B cell (primary cell): ENCODE results near the gene FBXO9. TPM values are rescaled to one million over a fixed set of nuclear protein-coding genes. Genes with fewer than 3 reads are reported as not detected.

Experiments used
- ATAC-seq: fragments of 200-7000 bp; cut with Tn5 transposase; one replicate; pipeline ENCODE4 v1.10.0; 2021; ENCODE audit warnings: low read depth, mild to moderate bottlenecking, moderate number of reproducible peaks, moderate library complexity
- CTCF ChIA-PET: fragments of 350-600 bp; sonication (Branson Sonifier 250); formaldehyde crosslinking; loops from one replicate; lab custom pipeline; 2021; ENCODE audit warnings: antibody characterized with exemption, inconsistent platforms; lab: Charles Lee
- POLR2A ChIA-PET: fragments of 350-600 bp; sonication (Branson Sonifier 250); formaldehyde crosslinking; loops from one replicate; lab custom pipeline; 2021; ENCODE audit warnings: antibody characterized with exemption; lab: Charles Lee
- DNase-seq: peaks from one replicate; pipeline ENCODE4 v3.0.0; 2013
- H2AFZ ChIP-seq: 2 replicates; pipeline ENCODE4 v1.6.1; 2012; ENCODE audit warnings: mild to moderate bottlenecking, low read depth, low read length; ENCODE audit not compliant: insufficient read depth, poor library complexity, severe bottlenecking
- H3K27ac ChIP-seq, 2 donors: 1 replicate in 1 of 2; 2 replicates in 1 of 2; pipeline ENCODE4 v1.5.1; 2012 to 2013; ENCODE audit warnings: low read length in 2 of 2, mild to moderate bottlenecking in 2 of 2, moderate library complexity in 1 of 2
- H3K27me3 ChIP-seq, 4 experiments: fragments of 200-600 bp in 1 of 4; sonication (generic) in 1 of 4; replicated peaks in 1 of 4; 1 replicate in 2 of 4; 2 replicates in 2 of 4; pipeline versions ENCODE4 v1.6.1 to v1.7.0; 2013 to 2016; ENCODE audit warnings: low read length in 3 of 4, mild to moderate bottlenecking in 2 of 4, mixed read lengths in 1 of 4, moderate library complexity in 1 of 4; ENCODE audit not compliant: insufficient read depth in 4 of 4, control insufficient read depth in 3 of 4; ENCODE audit errors: control extremely low read depth in 1 of 4
- H3K36me3 ChIP-seq, 2 experiments: replicated peaks in 1 of 2; 1 replicate in 1 of 2; 2 replicates in 1 of 2; pipeline versions ENCODE4 v1.6.1 to v1.7.1; 2013; ENCODE audit warnings: low read length in 1 of 2; ENCODE audit not compliant: insufficient read depth in 2 of 2, control insufficient read depth in 1 of 2; ENCODE audit errors: control extremely low read depth in 1 of 2, extremely low read depth in 1 of 2
- H3K4me1 ChIP-seq, 2 donors: fragments of 200-600 bp in 1 of 2; sonication (generic) in 1 of 2; 1 replicate in 1 of 2; 2 replicates in 1 of 2; pipeline versions ENCODE4 v1.5.1 to v1.6.1; 2013 to 2017; ENCODE audit warnings: low read length in 2 of 2; ENCODE audit not compliant: control insufficient read depth in 2 of 2, insufficient read depth in 2 of 2
- H3K4me2 ChIP-seq: replicated peaks from 2 replicates; pipeline ENCODE3; 2012; ENCODE audit warnings: mild to moderate bottlenecking, low read depth, low read length; ENCODE audit not compliant: poor library complexity, severe bottlenecking
- H3K4me3 ChIP-seq, 5 experiments: fragments of 200-600 bp in 1 of 5; sonication (generic) in 1 of 5; 1 replicate in 3 of 5; 2 replicates in 2 of 5; pipeline versions ENCODE4 v1.5.1 to v1.7.0; 2011 to 2016; ENCODE audit warnings: low read length in 4 of 5, mild to moderate bottlenecking in 4 of 5, low read depth in 2 of 5, control low read depth in 1 of 5, moderate library complexity in 1 of 5; ENCODE audit not compliant: insufficient read depth in 1 of 5; ENCODE audit errors: control extremely low read depth in 1 of 5, extremely low read depth in 1 of 5
- H3K79me2 ChIP-seq: fragments of 200-600 bp; sonication (generic); one replicate; pipeline ENCODE4 v1.6.0; 2016; ENCODE audit warnings: low read length; ENCODE audit not compliant: control insufficient read depth, insufficient read depth
- H3K9ac ChIP-seq: fragments of 200-600 bp; sonication (generic); 2 replicates; pipeline ENCODE4 v1.6.1; 2017; ENCODE audit warnings: mild to moderate bottlenecking, low read length, moderate library complexity
- H3K9me3 ChIP-seq, 3 donors: one replicate each; pipeline versions ENCODE4 v1.6.1 to v1.7.1; 2013; ENCODE audit warnings: low read length in 2 of 3; ENCODE audit not compliant: control insufficient read depth in 2 of 3, insufficient read depth in 1 of 3; ENCODE audit errors: control extremely low read depth in 1 of 3
- H4K20me1 ChIP-seq: 2 replicates; pipeline ENCODE4 v1.6.0; 2012; ENCODE audit warnings: mild to moderate bottlenecking, low read length; ENCODE audit not compliant: insufficient read depth, control insufficient read depth, poor library complexity, severe bottlenecking
- H3K27ac Mint-ChIP-seq: one replicate; pipeline ENCODE4 v1.8.0; 2021; ENCODE audit warnings: mixed read lengths
- H3K27me3 Mint-ChIP-seq: one replicate; pipeline ENCODE4 v1.8.0; 2021; ENCODE audit warnings: mixed read lengths
- H3K4me1 Mint-ChIP-seq: one replicate; pipeline ENCODE4 v1.8.0; 2021; ENCODE audit warnings: mixed read lengths
- H3K4me3 Mint-ChIP-seq: one replicate; pipeline ENCODE4 v1.8.0; 2021; ENCODE audit warnings: mixed read lengths
- H3K9me3 Mint-ChIP-seq: one replicate; pipeline ENCODE4 v1.8.0; 2022; ENCODE audit warnings: mixed read lengths; ENCODE audit not compliant: insufficient read depth
- EZH2 ChIP-seq: IDR thresholded peaks from 2 replicates; pipeline ENCODE4 v1.6.1; 2012; ENCODE audit warnings: borderline replicate concordance, low read depth, mild to moderate bottlenecking, moderate library complexity, low read length; ENCODE audit not compliant: insufficient read depth, poor library complexity, severe bottlenecking
- WGBS: methylation state at CpG from one replicate; pipeline ENCODE4 v1.1.5; 2013; ENCODE audit warnings: missing lambda C conversion rate; ENCODE audit not compliant: insufficient coverage; 5-methylcytosine and 5-hydroxymethylcytosine counted together
- intact Hi-C: fragments of 100-400 bp; cut with micrococcal nuclease; formaldehyde crosslinking; loops from one replicate; pipeline ENCODE4 v1.10.0; 2022
- polyA plus RNA-seq: library from polyadenylated mRNA; depleted of rRNA; stranded (reverse); fragments of >200 nt; gene quantifications from 2 replicates; pipeline ENCODE4 v1.2.3, GENCODE V29; 2012
- total RNA-seq, 2 donors: library from RNA; stranded (reverse); fragments of 120-200 nt in 1 of 2; gene quantifications; 1 replicate in 1 of 2; 2 replicates in 1 of 2; pipeline versions ENCODE4 v1.2.3 to v1.2.4, GENCODE V29; 2013 to 2022
- TF ChIP-seq, protein P1 (sequence below): fragments of 200-600 bp; IDR thresholded peaks from one replicate; pipeline ENCODE4 v1.8.0; 2022; ENCODE audit warnings: antibody characterized with exemption, mild to moderate bottlenecking

The FBXO9 gene
- total and polyA plus RNA-seq, 2 donors (not counting 1 experiment from before 2014, with no cell fraction given), result 105 TPM

DNA sequence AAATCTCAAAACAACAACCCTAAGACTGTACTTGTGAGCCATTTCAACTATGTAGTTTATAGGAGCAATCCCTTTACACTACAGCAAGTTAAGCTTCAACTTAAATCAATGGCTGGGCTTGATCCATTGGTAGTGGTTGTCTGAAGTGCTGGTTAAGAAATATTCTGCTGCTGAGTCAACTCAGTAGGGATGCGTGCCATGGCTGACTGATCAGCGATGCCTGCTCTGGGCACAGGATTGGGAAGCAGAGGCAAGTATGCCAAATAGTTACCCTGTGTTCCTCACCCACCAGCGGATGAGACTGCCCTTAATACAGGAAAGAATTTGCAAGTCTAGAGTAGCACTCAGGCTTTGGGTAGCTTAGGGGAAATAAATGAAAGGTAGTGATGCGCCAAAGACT is 41.9 kb downstream of the FBXO9 start:
- WGBS, result 75% methylated on average over 2 of the region's 4 CpGs
- no peaks in the 10 kb centered on the region for H3K79me2 ChIP-seq
- no peaks in the 10 kb centered on the region for H3K9me3 ChIP-seq
- Mint-ChIP-seq H3K4me1 (no peaks in the 10 kb centered on the region), H3K27ac (no peak overlapping the region), H3K27me3 (no peaks in the 10 kb centered on the region), H3K4me3 (no peak overlapping the region), H3K9me3 (no peaks in the 10 kb centered on the region)
- H2AFZ ChIP-seq, result no peak overlapping the region
- H3K4me2 ChIP-seq, result no peak overlapping the region
- no peak overlapping the region for H3K4me3 ChIP-seq
- intact Hi-C loops, result no loop called here
- H3K4me1 ChIP-seq, result no peaks in the 10 kb centered on the region
- DNase-seq (no peak), ATAC-seq (no peak)
- H3K27me3 ChIP-seq, result no peaks in the 10 kb centered on the region
- H3K36me3 ChIP-seq, result peaks cover 0 to 2% of the 10 kb centered on the region in 2 experiments
- ChIA-PET POLR2A (no interaction called here), CTCF (interaction anchor here (1.2 to 1.5 kb wide), 2 partner anchors 63 to 377 kb away, joined by 3 to 4 read pairs; no protein-coding TSS in a partner anchor)
- H4K20me1 ChIP-seq, result no peaks in the 10 kb centered on the region
- H3K9ac ChIP-seq, result no peak overlapping the region
- no peak overlapping the region for H3K27ac ChIP-seq
- TF ChIP-seq, protein P1, sequence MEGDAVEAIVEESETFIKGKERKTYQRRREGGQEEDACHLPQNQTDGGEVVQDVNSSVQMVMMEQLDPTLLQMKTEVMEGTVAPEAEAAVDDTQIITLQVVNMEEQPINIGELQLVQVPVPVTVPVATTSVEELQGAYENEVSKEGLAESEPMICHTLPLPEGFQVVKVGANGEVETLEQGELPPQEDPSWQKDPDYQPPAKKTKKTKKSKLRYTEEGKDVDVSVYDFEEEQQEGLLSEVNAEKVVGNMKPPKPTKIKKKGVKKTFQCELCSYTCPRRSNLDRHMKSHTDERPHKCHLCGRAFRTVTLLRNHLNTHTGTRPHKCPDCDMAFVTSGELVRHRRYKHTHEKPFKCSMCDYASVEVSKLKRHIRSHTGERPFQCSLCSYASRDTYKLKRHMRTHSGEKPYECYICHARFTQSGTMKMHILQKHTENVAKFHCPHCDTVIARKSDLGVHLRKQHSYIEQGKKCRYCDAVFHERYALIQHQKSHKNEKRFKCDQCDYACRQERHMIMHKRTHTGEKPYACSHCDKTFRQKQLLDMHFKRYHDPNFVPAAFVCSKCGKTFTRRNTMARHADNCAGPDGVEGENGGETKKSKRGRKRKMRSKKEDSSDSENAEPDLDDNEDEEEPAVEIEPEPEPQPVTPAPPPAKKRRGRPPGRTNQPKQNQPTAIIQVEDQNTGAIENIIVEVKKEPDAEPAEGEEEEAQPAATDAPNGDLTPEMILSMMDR, result no peak
- TF ChIP-seq EZH2, result no peak

DNA sequence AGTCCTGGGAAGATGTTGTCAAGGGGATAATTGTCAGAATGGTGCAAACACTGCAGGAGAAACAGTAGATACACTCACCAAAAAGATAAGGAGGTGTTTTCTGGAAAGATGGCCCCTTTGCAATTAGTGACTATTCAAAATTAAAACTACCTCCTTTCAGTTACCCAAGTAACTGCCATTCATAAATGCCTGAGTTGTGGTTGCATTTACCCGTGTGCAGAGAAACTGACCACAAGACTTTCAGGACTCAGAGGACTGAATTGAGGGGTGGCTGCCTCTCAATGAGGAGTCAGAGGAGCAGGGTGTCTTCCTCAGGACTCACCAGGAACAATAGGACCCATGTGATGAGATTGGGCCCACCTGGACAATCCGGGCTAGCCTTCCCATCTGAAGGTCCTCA is 44.4 kb downstream of the FBXO9 start:
- Histone ChIP-seq H3K36me3 (no peaks in the 10 kb centered on the region), H3K9ac (no peak overlapping the region), H4K20me1 (no peaks in the 10 kb centered on the region), H3K9me3 (no peaks in the 10 kb centered on the region), H3K4me3 (no peak overlapping the region), H3K27me3 (no peaks in the 10 kb centered on the region), H3K79me2 (no peaks in the 10 kb centered on the region), H3K27ac (no peak overlapping the region), H2AFZ (no peak overlapping the region), H3K4me1 (no peaks in the 10 kb centered on the region), H3K4me2 (no peak overlapping the region)
- Mint-ChIP-seq H3K4me1 (no peaks in the 10 kb centered on the region), H3K9me3 (no peaks in the 10 kb centered on the region), H3K27ac (no peak overlapping the region), H3K27me3 (no peaks in the 10 kb centered on the region), H3K4me3 (no peak overlapping the region)
- DNase-seq, result no peak
- 88% methylated on average over 1 of the region's 2 CpGs for WGBS
- CTCF ChIA-PET, result no interaction called here
- intact Hi-C loops, result no loop called here
- TF ChIP-seq, protein P1, result no peak
- TF ChIP-seq EZH2, result no peak
- ATAC-seq, result no peak
- POLR2A ChIA-PET, result no interaction called here
